Effector memory CD8-positive, alpha-beta T cell (primary cell): Measurements from ENCODE around the gene RREB1.

Experiments
- ATAC-seq: fragments of 150-1000 bp; cut with Tn5 transposase; replicated peaks from 2 replicates; pipeline ENCODE4 v1.10.0; 2021; ENCODE audit warnings: mild to moderate bottlenecking, moderate library complexity
- DNase-seq, 3 experiments: peaks; one replicate each; pipeline ENCODE4 v3.0.0; 2021
- H3K27ac Mint-ChIP-seq, 2 donors: one replicate each; pipeline ENCODE4 v1.8.0; 2022; ENCODE audit warnings: mild to moderate bottlenecking in 2 of 2, mixed read lengths in 2 of 2, moderate library complexity in 2 of 2
- H3K27me3 Mint-ChIP-seq, 2 donors: one replicate each; pipeline ENCODE4 v1.8.0; 2022; ENCODE audit warnings: mixed read lengths in 2 of 2
- H3K36me3 Mint-ChIP-seq: one replicate; pipeline ENCODE4 v1.8.0; 2022; ENCODE audit warnings: mild to moderate bottlenecking, moderate library complexity, mixed read lengths; ENCODE audit not compliant: insufficient read depth
- H3K4me1 Mint-ChIP-seq, 2 donors: one replicate each; pipeline ENCODE4 v1.8.0; 2022; ENCODE audit warnings: low read depth in 2 of 2, mixed read lengths in 2 of 2
- H3K4me3 Mint-ChIP-seq, 2 donors: one replicate each; pipeline ENCODE4 v1.8.0; 2022; ENCODE audit warnings: mild to moderate bottlenecking in 2 of 2, mixed read lengths in 2 of 2, moderate library complexity in 2 of 2
- H3K9me3 Mint-ChIP-seq, 2 donors: one replicate each; pipeline ENCODE4 v1.8.0; 2022; ENCODE audit warnings: mixed read lengths in 2 of 2

Gene RREB1

DNA sequence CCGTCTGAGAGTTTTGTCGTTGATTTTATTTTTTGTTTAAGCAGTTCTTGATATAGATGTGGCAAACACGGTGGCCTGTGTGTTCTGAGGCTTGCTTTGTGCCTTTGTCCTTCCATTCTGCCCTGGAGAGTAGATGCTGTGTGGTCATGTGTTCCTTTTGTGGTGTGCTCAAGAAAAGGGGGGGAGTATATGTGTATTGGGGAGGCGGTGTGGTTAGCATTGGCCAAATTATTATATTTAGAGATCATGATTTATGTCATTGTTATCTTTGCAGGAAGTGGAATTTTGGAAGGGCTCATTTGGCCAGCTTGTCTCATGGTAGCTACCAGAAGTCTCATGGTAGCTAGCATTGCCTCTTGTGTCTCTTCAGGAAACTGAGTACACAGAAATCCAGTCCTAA, 16.4 kb downstream of the RREB1 start:
- no peak overlapping the region for H3K4me3 Mint-ChIP-seq
- peaks cover 14% of the 10 kb centered on the region for H3K36me3 Mint-ChIP-seq
- no peak for ATAC-seq
- no peak for DNase-seq
- peak overlapping the region in 1 of 2 donors; percentile 67 for H3K27ac Mint-ChIP-seq
- no peaks in the 10 kb centered on the region for H3K27me3 Mint-ChIP-seq
- H3K9me3 Mint-ChIP-seq: no peaks in the 10 kb centered on the region
- peaks cover 57 to 69% of the 10 kb centered on the region in 2 donors for H3K4me1 Mint-ChIP-seq

- Mint-ChIP-seq H3K4me3 (no peak overlapping the region), H3K27ac (peak overlapping the region in 1 of 2 donors; percentile 67), H3K27me3 (no peaks in the 10 kb centered on the region), H3K9me3 (no peaks in the 10 kb centered on the region), H3K36me3 (peaks cover 14% of the 10 kb centered on the region), H3K4me1 (peaks cover 56 to 68% of the 10 kb centered on the region in 2 donors)
- ATAC-seq (no peak), DNase-seq (no peak)
Observed at GRCh38 chr6:7124636-7125035, 16.9 kb downstream of the RREB1 start.

DNA sequence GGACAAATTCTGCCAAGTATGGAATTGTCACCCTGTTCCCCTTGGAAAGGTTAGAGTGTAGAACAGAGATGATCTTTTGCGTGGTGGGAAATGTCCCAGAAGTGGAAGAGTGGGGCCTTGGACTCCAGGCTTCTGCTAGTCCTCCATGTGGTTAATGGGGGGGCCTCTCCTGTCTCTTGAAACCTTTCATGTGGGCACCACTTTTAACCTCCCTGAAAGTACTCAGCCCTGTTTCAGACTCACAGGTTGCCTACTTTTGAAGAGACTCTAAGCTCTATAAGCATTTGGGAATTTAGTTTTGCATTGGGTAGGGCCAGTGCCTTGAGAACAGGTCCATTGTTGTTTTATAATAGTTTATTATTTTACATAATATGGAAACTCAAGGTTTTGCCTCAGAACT, 17.5 kb downstream of the RREB1 start:
- no peak for ATAC-seq
- peaks cover 57 to 68% of the 10 kb centered on the region in 2 donors for H3K4me1 Mint-ChIP-seq
- no peak overlapping the region for H3K4me3 Mint-ChIP-seq
- DNase-seq: no peak
- H3K36me3 Mint-ChIP-seq: peaks cover 14% of the 10 kb centered on the region
- no peak overlapping the region for H3K27ac Mint-ChIP-seq
- H3K9me3 Mint-ChIP-seq: no peaks in the 10 kb centered on the region
- no peaks in the 10 kb centered on the region for H3K27me3 Mint-ChIP-seq

DNA sequence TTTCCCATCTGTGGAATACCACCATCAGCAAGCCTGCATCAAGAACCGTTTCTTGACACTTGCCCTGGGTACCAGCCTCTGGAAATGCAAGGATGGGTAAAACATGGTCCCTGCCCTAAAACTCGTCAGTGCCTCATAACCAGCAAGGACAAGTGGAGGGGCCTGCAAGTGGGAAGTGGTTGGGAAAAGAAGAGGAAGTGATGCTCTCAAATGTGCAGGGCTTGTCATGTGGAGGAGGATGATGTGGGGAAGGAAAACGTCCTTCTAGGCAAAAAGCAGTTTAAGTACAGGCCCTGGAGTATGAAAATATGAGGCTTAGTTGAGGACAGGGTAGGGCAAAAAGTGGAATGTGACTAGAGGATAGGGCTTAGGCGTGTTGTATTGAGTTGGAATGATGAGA, 19.0 kb downstream of the RREB1 start:
- Mint-ChIP-seq H3K4me1 (peaks cover 63 to 76% of the 10 kb centered on the region in 2 donors), H3K27me3 (no peaks in the 10 kb centered on the region), H3K9me3 (no peaks in the 10 kb centered on the region), H3K4me3 (no peak overlapping the region), H3K27ac (peak overlapping the region in 1 of 2 donors; percentile 42), H3K36me3 (peaks cover 14% of the 10 kb centered on the region)
- DNase-seq: no peak
- ATAC-seq: no peak

GRCh38 chr6:7127680-7128079, 19.9 kb downstream of the RREB1 start:
- peak overlapping the region; percentile 42 to 86 for H3K27ac Mint-ChIP-seq
- no peaks in the 10 kb centered on the region for H3K27me3 Mint-ChIP-seq
- no peaks in the 10 kb centered on the region for H3K9me3 Mint-ChIP-seq
- DNase-seq: no peak
- peaks cover 67 to 80% of the 10 kb centered on the region in 2 donors for H3K4me1 Mint-ChIP-seq
- no peak overlapping the region for H3K4me3 Mint-ChIP-seq
- peaks cover 18% of the 10 kb centered on the region for H3K36me3 Mint-ChIP-seq
- no peak for ATAC-seq

GRCh38 chr6:7129360-7129759, 21.6 kb downstream of the RREB1 start:
- H3K4me1 Mint-ChIP-seq: peaks cover 68 to 76% of the 10 kb centered on the region in 2 donors
- H3K27ac Mint-ChIP-seq: peak overlapping the region; percentile 42 to 86
- H3K27me3 Mint-ChIP-seq: no peaks in the 10 kb centered on the region
- H3K4me3 Mint-ChIP-seq: no peak overlapping the region
- peaks cover 18% of the 10 kb centered on the region for H3K36me3 Mint-ChIP-seq
- no peaks in the 10 kb centered on the region for H3K9me3 Mint-ChIP-seq
- peak; percentile 26 for ATAC-seq
- no peak for DNase-seq

DNA sequence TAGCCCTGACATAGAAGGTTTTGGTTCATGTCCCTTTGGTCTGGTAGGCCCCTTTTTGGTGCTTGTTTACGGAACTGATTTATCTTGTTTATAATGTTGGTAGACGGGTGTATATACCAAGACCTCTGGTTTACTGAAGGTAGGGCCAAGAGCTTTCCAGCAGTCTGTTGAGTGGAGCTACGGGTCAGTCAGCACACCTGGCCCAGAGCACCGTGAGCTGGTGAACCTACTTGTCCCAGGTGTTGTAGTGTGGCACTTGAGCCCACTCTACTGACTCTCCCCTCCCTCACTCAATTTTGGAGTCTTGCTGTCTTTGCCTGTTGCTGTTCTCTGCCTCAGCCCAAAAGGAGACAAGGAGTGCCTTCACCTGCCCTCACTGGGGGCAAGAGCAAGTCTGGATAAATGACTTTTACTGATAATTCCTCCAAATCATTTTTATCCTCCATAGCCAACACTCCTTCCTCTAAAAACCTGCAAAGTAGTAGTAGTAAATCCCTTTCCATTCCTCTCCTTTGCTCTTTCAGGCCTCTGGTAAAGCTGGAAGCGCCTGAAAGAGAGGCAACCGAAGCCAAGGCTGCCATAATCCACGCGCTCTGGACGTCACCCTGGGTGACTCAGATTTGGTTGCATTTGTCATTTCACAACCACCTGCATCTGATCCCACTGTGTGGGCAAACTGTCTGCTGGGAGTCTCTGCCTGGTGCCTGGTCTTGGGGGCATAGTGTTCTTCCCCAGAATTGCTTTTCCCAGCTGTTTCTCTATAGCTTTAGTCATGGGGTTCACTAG, 22.2 kb downstream of the RREB1 start:
- Mint-ChIP-seq H3K27me3 (no peaks in the 10 kb centered on the region), H3K27ac (peak overlapping the region; percentile 42 to 86), H3K4me1 (peaks cover 62 to 70% of the 10 kb centered on the region in 2 donors), H3K36me3 (peaks cover 18% of the 10 kb centered on the region), H3K4me3 (no peak overlapping the region), H3K9me3 (no peaks in the 10 kb centered on the region)
- DNase-seq (no peak), ATAC-seq (peak; percentile 41)

DNA sequence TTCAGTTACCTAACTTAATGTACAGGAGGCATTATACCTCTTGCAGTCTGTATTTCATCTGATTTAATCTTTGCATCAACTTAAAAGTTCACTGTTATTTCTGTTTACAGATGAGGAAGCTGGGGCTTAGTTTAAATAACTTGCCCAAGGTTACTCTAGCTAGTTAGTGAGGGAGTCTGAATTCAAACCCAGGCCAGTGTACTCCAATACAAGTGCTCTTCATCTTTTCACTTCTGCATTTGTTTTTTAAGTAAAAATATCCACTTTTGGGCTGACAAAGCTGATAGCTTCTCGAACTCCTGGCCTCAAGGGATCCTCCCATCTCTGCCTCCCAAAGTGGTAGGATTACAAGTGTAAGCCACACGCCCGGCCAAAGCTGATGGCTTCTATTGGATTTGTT, 23.6 kb downstream of the RREB1 start:
- Mint-ChIP-seq H3K27me3 (no peaks in the 10 kb centered on the region), H3K36me3 (peaks cover 18% of the 10 kb centered on the region), H3K4me3 (no peak overlapping the region), H3K27ac (no peak overlapping the region), H3K9me3 (no peaks in the 10 kb centered on the region), H3K4me1 (peaks cover 56 to 65% of the 10 kb centered on the region in 2 donors)
- DNase-seq (no peak), ATAC-seq (no peak)

DNA sequence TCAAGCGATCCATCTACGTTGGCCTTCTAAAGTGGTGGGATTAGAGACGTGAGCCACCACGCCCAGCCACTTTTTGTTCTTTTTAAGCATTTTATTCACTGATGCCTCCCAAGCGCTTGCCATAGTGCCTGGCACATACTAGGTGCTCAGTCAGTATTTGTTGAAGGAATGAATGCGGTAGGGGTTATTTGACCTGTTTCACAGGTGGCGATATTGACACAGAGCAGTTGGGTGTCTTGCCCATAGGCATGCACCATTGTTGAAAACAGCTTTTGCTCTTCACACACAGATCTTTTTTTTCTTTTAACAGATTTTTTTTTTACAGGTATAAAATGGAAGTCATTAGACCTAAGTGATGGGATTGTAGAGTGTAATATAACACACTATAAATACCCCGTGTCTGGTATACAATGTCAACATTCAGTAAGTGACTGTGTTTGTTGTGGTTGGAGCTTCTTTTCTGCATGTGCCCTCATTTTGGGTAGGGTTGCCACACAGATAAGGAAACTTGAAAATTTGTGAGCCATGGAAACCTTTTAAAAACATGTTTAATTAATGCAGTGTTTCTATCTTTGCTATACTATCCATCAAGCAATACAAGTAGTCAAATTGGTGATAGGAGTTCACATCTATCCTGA, 24.8 kb downstream of the RREB1 start:
- H3K9me3 Mint-ChIP-seq: no peaks in the 10 kb centered on the region
- peaks cover 15% of the 10 kb centered on the region for H3K36me3 Mint-ChIP-seq

DNA sequence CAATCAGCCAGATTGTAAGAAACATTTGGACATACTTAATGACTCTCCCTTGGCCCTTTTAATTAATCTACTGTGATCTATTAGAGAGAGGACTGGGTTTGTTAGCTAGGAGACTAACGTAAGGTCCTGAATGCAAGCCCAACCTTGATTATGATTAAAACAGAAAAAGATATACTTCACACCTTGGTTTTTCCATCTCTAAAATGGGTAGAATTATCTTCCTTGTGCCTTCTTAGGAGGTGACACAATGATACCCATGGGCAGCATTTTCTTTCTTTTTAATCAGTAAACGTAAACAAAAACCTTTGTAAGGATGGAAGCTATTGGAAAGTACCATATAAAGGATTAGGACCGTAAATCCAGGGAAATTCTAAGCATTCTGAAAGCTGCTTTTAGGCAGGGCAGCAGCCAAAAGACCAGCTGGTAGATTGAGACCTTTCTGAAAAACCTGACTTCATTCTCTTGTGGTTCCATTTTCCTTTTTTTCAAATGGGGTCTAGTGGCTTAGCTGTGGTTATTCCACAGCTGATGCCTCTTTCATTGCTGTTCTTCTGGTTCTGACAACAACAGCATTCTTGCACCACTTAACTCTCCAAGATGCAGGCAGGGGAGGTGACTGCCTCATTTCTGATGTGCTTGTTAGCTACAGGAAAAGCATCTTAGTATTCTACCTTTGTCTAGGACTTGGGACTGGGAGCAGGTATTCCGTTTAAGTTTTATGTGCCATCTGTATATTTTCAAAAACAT, 27.4 kb downstream of the RREB1 start:
- H3K27me3 Mint-ChIP-seq: no peaks in the 10 kb centered on the region
- peaks cover 13% of the 10 kb centered on the region for H3K36me3 Mint-ChIP-seq
- no peak for DNase-seq
- no peaks in the 10 kb centered on the region for H3K9me3 Mint-ChIP-seq
- no peak overlapping the region for H3K4me3 Mint-ChIP-seq
- H3K4me1 Mint-ChIP-seq: peaks cover 42 to 58% of the 10 kb centered on the region in 2 donors
- peak; percentile 10 for ATAC-seq
- peak overlapping the region; percentile 35 to 91 for H3K27ac Mint-ChIP-seq

More for the DNA sequence above, 24.8 kb downstream of the RREB1 start:
- ATAC-seq: no peak
- no peak for DNase-seq
- Mint-ChIP-seq H3K27ac (peak overlapping the region; percentile 38 to 59), H3K4me3 (no peak overlapping the region), H3K4me1 (peaks cover 56 to 64% of the 10 kb centered on the region in 2 donors), H3K27me3 (no peaks in the 10 kb centered on the region)

GRCh38 chr6:7135755-7136154, 28.0 kb downstream of the RREB1 start:
- Mint-ChIP-seq H3K27me3 (no peaks in the 10 kb centered on the region), H3K36me3 (peaks cover 13% of the 10 kb centered on the region), H3K27ac (peak overlapping the region; percentile 35 to 91), H3K9me3 (no peaks in the 10 kb centered on the region), H3K4me3 (no peak overlapping the region), H3K4me1 (peaks cover 38 to 58% of the 10 kb centered on the region in 2 donors)
- no peak for ATAC-seq
- DNase-seq: no peak

GRCh38 chr6:7136859-7137334, 29.1 kb downstream of the RREB1 start:
- ATAC-seq (no peak), DNase-seq (no peak)
- peaks cover 13% of the 10 kb centered on the region for H3K36me3 Mint-ChIP-seq
- H3K4me3 Mint-ChIP-seq: peak overlapping the region; percentile 70 to 76
- no peaks in the 10 kb centered on the region for H3K9me3 Mint-ChIP-seq
- no peaks in the 10 kb centered on the region for H3K27me3 Mint-ChIP-seq
- peak overlapping the region; percentile 90 to 91 for H3K27ac Mint-ChIP-seq
- peaks cover 35 to 55% of the 10 kb centered on the region in 2 donors for H3K4me1 Mint-ChIP-seq

GRCh38 chr6:7137335-7138045, 29.7 kb downstream of the RREB1 start:
- Mint-ChIP-seq H3K9me3 (no peaks in the 10 kb centered on the region), H3K4me3 (peak overlapping the region; percentile 70 to 76), H3K36me3 (peaks cover 7% of the 10 kb centered on the region), H3K27me3 (no peaks in the 10 kb centered on the region), H3K27ac (peak overlapping the region; percentile 90 to 91), H3K4me1 (peaks cover 30 to 49% of the 10 kb centered on the region in 2 donors)
- ATAC-seq (peak; percentile 59), DNase-seq (peak; percentile 24 to 36 (median 35))
